OCI-M2 (cell line): ENCODE results near the gene QPCTL.
"Not testable (repeated sequence)": the region's sequence is repeated elsewhere in the genome, so short reads cannot be mapped to it uniquely, and the experiment has no call there.

Experiments
- DNase-seq: peaks from one replicate; lab custom pipeline; 2025; ENCODE audit not compliant: unreplicated experiment; lab: John Stamatoyannopoulos, UW

Gene QPCTL

GRCh38 chr19:45674946-45675345 lies 17.5 kb upstream of the QPCTL start:
- DNase-seq = no peak

GRCh38 chr19:45676851-45677263 lies 15.6 kb upstream of the QPCTL start:
- no peak for DNase-seq

GRCh38 chr19:45677351-45678230 lies 14.9 kb upstream of the QPCTL start:
- no peak for DNase-seq

GRCh38 chr19:45681391-45682015 lies 11.0 kb upstream of the QPCTL start:
- peak; percentile 17 for DNase-seq

- no peak for DNase-seq
These were observed 10.3 kb upstream of the QPCTL start for GRCh38 chr19:45682117-45682516.

- DNase-seq = no peak
These were observed 9.6 kb upstream of the QPCTL start for GRCh38 chr19:45682908-45683307.

GRCh38 chr19:45685045-45685444 lies 7.4 kb upstream of the QPCTL start:
- DNase-seq = not testable (repeated sequence)

GRCh38 chr19:45687599-45687998 lies 4.9 kb upstream of the QPCTL start:
- no peak for DNase-seq

- peak; percentile 99 for DNase-seq
These were observed 815 bp upstream of the QPCTL start, which contains the start of gene SNRPD2 for GRCh38 chr19:45691516-45692186. Gene SNRPD2 (minus strand): TSS chr19:45691953. CDS start chr19:45691888, 65 bp downstream.

GRCh38 chr19:45693106-45693788 lies 781 bp downstream of the QPCTL start:
- peak; percentile 50 for DNase-seq

GRCh38 chr19:45701676-45702075 lies 9.2 kb downstream of the QPCTL start:
- no peak for DNase-seq

- no peak for DNase-seq
These were observed 12.6 kb downstream of the QPCTL start for GRCh38 chr19:45705115-45705514.

- no peak for DNase-seq
These were observed 13.4 kb downstream of the QPCTL start for GRCh38 chr19:45705710-45706415.

- DNase-seq = no peak
These were observed 18.1 kb downstream of the QPCTL start for GRCh38 chr19:45710356-45711130.

- DNase-seq = no peak
These were observed 19.6 kb downstream of the QPCTL start for GRCh38 chr19:45711851-45712698.

GRCh38 chr19:45712699-45713067 lies 20.2 kb downstream of the QPCTL start:
- DNase-seq = no peak

GRCh38 chr19:45713141-45713540 lies 20.7 kb downstream of the QPCTL start:
- no peak for DNase-seq

- DNase-seq = no peak
These were observed 22.7 kb downstream of the QPCTL start for GRCh38 chr19:45715139-45715538.
